HFF-Myc (cell line): Measurements from ENCODE around the gene CRB2.

ENCODE experiments used
- DNase-seq: peaks from one replicate; pipeline ENCODE4 v3.0.0-alpha.2; 2011; ENCODE audit warnings: low read depth; ENCODE audit errors: extremely low read depth
- H3K4me3 ChIP-seq: replicated peaks from 2 replicates; pipeline ENCODE4 v1.5.1; 2011; ENCODE audit warnings: low read depth, mild to moderate bottlenecking, control low read depth, low read length
- CTCF ChIP-seq: IDR thresholded peaks from 2 replicates; pipeline ENCODE4 v1.5.1; 2012; ENCODE audit warnings: mild to moderate bottlenecking, low read depth, low read length, control low read depth; ENCODE audit errors: missing control alignments

CRB2 gene

DNA sequence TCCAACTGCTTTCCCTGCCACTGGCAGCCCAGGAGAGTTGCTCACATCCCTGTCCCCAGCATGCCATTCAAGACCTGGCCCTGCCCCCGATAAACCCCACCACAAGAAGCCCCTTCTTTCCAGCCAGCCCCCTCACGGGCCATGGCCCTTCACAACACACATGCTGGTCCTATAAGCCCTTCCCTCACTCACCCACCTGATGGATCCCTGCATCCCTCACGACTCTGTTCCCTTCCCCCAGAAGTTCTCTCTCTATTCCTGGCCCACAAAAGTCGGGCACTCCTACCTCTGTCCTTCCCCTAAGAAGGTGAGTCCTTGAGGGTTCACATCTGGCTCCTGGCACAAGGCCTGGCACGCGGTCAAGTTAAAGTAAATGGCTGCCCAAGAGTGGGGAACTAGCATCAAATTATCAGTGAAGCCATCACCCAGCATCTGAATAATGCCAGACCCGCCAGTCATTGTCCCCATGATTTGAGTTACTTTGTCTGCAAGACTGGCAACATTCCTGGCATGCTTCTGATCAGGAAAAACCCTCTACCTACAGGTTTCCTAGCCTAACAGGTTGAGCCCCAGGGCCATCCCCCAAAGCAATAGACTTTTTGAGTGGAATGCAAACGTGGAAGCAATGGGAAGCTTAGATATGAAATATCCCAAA lies 65.9 kb downstream of the CRB2 start:
- H3K4me3 ChIP-seq = no peak overlapping the region

DNA sequence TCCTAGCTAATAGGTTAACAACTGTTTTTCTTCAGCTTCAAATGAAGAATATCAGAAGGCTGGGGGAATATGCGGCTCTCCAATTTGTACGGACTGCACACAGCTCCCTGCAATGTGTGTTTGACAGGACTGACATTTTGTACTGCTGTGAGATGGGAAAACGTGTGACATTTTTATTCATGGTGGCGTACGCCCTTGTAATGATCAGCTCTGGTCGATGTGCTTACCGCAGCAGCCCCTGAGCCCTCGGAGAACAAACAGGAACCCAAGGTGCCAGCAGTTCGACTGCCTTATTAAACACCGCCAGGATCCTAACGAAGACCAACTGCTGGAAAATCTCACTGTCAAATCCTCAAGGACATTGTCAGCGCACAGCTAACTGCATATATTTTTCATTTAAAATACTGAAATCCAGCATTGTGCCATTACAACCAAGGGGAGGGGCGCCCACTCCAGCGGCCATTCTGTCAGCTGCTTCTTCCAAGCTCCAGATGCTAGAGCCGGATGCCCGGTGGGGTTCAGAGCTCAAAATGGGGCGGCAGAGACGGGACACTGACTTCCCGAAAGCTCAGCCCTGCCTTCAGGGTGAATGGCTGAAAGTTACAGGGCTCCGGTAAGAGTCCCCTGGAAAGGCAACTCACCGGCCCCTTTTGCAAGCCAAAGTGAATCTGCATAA lies 66.8 kb downstream of the CRB2 start:
- no peak for DNase-seq
- no peak overlapping the region for H3K4me3 ChIP-seq
- TF ChIP-seq CTCF = no peak

More for the DNA sequence above, 65.9 kb downstream of the CRB2 start:
- no peak for DNase-seq
- TF ChIP-seq CTCF = no peak

DNA sequence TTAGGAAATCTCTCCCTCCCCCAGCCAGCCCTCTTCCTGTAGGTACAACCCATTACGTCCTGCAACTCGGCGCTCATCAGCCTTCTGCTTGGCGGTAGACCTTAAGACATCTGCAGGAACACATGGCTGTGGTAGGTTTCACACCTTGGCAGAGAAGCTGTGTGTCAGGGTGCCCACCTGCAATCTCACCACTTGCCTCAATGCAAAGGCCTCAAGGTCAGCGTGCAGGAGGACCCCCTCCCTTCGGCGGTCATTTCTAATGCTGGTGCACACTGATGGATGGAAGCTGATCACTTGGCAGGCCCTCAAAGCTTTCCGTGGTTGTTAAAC lies 67.3 kb downstream of the CRB2 start:
- TF ChIP-seq CTCF = no peak
- no peak overlapping the region for H3K4me3 ChIP-seq
- DNase-seq = no peak

DNA sequence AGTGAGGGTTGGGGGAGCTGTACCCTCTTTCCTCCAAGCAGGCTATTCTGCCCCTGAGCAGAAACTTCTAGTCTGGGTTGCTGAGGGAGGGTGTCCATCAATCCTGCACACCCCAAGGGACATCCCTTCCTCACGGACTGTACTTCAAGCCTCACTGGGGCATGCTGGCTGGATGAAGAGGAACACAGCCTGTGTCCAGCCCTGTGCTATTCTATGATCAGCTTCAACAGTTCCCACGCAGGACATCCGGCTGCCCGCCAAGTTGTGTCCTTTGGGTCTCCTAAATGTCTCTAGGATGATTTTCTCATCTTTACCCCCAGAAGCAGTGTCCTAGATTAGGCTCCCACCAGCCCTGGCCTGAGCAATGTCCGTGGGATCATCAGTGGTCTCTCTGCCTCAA lies 68.1 kb downstream of the CRB2 start:
- no peak overlapping the region for H3K4me3 ChIP-seq
- DNase-seq = no peak
- TF ChIP-seq CTCF = no peak

DNA sequence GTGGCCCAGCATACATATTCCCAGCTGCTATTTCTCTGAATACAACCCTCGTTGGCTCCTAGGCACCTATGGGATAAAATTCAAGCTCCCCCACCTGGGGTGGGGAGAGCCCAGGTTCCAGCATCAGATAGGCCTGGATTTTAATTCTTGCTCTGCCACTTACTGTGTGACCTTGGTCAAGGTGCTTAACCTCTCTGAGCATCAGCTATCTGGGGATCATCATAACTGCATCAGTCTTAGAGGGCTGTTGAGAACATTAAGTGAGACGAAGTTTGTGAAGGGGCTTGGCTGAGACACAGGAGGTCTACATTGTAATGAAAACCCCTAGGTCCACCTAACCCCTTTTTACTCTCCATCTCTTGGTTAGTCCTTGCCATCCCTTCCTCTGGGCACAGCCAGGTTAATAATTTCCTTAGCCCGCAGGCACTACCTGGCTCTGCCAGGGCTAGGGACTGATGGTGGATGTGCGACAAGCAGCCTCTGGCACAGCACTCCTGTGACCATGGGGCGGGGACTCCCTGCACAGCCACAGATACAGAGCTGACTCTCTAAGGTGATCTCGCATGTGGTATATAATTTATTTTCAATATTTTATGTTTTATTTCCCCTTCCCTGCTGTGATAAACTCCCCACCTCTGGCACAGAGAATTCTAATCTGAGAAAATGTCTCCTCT lies 68.7 kb downstream of the CRB2 start:
- TF ChIP-seq CTCF = no peak
- no peak for DNase-seq
- H3K4me3 ChIP-seq = no peak overlapping the region

GRCh38 chr9:123425261-123425821 lies 69.3 kb downstream of the CRB2 start:
- DNase-seq = no peak
- H3K4me3 ChIP-seq = no peak overlapping the region
- no peak for TF ChIP-seq CTCF
